Activated T-helper 2 cell treated with anti-CD3 and anti-CD28 coated beads, Interferon-gamma antibody, Interleukin-2, Interleukin-4, amounts not matched to agents 10 μg/mL and 5 μg/mL and 100 μg/mL, durations not matched to agents 14 hours and 24 hours and 36 hours (primary cell): ENCODE measurements around the gene EDRF1. TPM values are rescaled to one million over a fixed set of nuclear protein-coding genes. Genes with fewer than 3 reads are reported as not detected.
A peak's percentile ranks its signal among the peaks of the same experiment; 100 is the strongest.

Experiments
- DNase-seq: peaks from one replicate; pipeline ENCODE4 v3.0.0; 2021; ENCODE audit warnings: low spot score
- H3K27ac Mint-ChIP-seq: one replicate; pipeline ENCODE4 v1.8.0; 2021; ENCODE audit warnings: mixed read lengths
- H3K27me3 Mint-ChIP-seq: one replicate; pipeline ENCODE4 v1.8.0; 2021; ENCODE audit warnings: low read depth, mixed read lengths
- H3K36me3 Mint-ChIP-seq: one replicate; pipeline ENCODE4 v1.8.0; 2021; ENCODE audit warnings: low read depth, mixed read lengths
- H3K4me1 Mint-ChIP-seq: one replicate; pipeline ENCODE4 v1.8.0; 2021; ENCODE audit warnings: low read depth, mixed read lengths
- H3K4me3 Mint-ChIP-seq: one replicate; pipeline ENCODE4 v1.8.0; 2021; ENCODE audit warnings: low read depth, mild to moderate bottlenecking, moderate library complexity, mixed read lengths
- H3K9me3 Mint-ChIP-seq: one replicate; pipeline ENCODE4 v1.8.0; 2021; ENCODE audit warnings: mixed read lengths
- intact Hi-C: fragments of 100-400 bp; cut with micrococcal nuclease; formaldehyde crosslinking; loops from one replicate; pipeline ENCODE4 v1.15.1; 2023
- total RNA-seq: library from RNA; stranded (reverse); gene quantifications from 2 replicates; pipeline ENCODE4 v1.2.3, GENCODE V29; 2022

The EDRF1 gene
- 40.3 and 40.7 TPM in 2 replicates for total RNA-seq

GRCh38 chr10:125719173-125720001, at the start of gene EDRF1:
TSS of gene EDRF1 (plus strand) at chr10:125719709. CDS start at chr10:125719808, 99 bp downstream.
- DNase-seq, result peak; percentile 99
- peaks cover 9% of the 10 kb centered on the region for H3K9me3 Mint-ChIP-seq
- peak within 1 kb of the TSS; percentile 96 for H3K4me3 Mint-ChIP-seq
- H3K27ac Mint-ChIP-seq, result peak within 1 kb of the TSS; percentile 98
- H3K4me1 Mint-ChIP-seq, result peaks cover 21% of the 10 kb centered on the region
- intact Hi-C loops, result loop anchor here (1.0 to 10.0 kb wide), 3 partner anchors 104 to 803 kb away; partner anchors contain the start of genes BCCIP, FANK1 and UROS
- H3K27me3 Mint-ChIP-seq, result no peaks in the 10 kb centered on the region
- peaks cover 41% of the 10 kb centered on the region for H3K36me3 Mint-ChIP-seq

- Mint-ChIP-seq H3K36me3 (no peaks in the 10 kb centered on the region), H3K4me1 (no peaks in the 10 kb centered on the region), H3K27ac (no peak overlapping the region), H3K27me3 (no peaks in the 10 kb centered on the region), H3K4me3 (no peak overlapping the region), H3K9me3 (peaks cover 20% of the 10 kb centered on the region)
- intact Hi-C loops, result no loop called here
- no peak for DNase-seq
Measured at GRCh38 chr10:125672884-125673283, 46.6 kb upstream of the EDRF1 start.

GRCh38 chr10:125679436-125679835, 40.1 kb upstream of the EDRF1 start:
- H3K4me1 Mint-ChIP-seq, result no peaks in the 10 kb centered on the region

GRCh38 chr10:125683063-125683462, 36.4 kb upstream of the EDRF1 start, which contains the start of gene TEX36:
TSS of gene TEX36 (minus strand) at chr10:125683163. CDS start at chr10:125682989, 174 bp downstream.
- no peaks in the 10 kb centered on the region for H3K4me1 Mint-ChIP-seq
- H3K36me3 Mint-ChIP-seq, result no peaks in the 10 kb centered on the region
- no peak within 1 kb of the TSS for H3K4me3 Mint-ChIP-seq
- H3K9me3 Mint-ChIP-seq, result peaks cover 2% of the 10 kb centered on the region
- no peak for DNase-seq
- H3K27me3 Mint-ChIP-seq, result no peaks in the 10 kb centered on the region
- intact Hi-C loops, result no loop called here
- no peak within 1 kb of the TSS for H3K27ac Mint-ChIP-seq

More at GRCh38 chr10:125679436-125679835, 40.1 kb upstream of the EDRF1 start:
- no peak overlapping the region for H3K27ac Mint-ChIP-seq
- H3K27me3 Mint-ChIP-seq, result no peaks in the 10 kb centered on the region
- intact Hi-C loops, result no loop called here
- H3K4me3 Mint-ChIP-seq, result no peak overlapping the region
- no peaks in the 10 kb centered on the region for H3K36me3 Mint-ChIP-seq
- DNase-seq, result no peak
- H3K9me3 Mint-ChIP-seq, result peaks cover 20% of the 10 kb centered on the region

- no peaks in the 10 kb centered on the region for H3K27me3 Mint-ChIP-seq
- intact Hi-C loops, result no loop called here
- no peaks in the 10 kb centered on the region for H3K36me3 Mint-ChIP-seq
- H3K27ac Mint-ChIP-seq, result no peak overlapping the region
- no peaks in the 10 kb centered on the region for H3K9me3 Mint-ChIP-seq
- DNase-seq, result no peak
- no peak overlapping the region for H3K4me3 Mint-ChIP-seq
- no peaks in the 10 kb centered on the region for H3K4me1 Mint-ChIP-seq
Measured at GRCh38 chr10:125683821-125684220, 35.7 kb upstream of the EDRF1 start.

GRCh38 chr10:125684581-125684980, 34.9 kb upstream of the EDRF1 start:
- intact Hi-C loops, result no loop called here
- Mint-ChIP-seq H3K36me3 (no peaks in the 10 kb centered on the region), H3K27ac (no peak overlapping the region)

GRCh38 chr10:125687507-125688185, 31.9 kb upstream of the EDRF1 start:
- no peaks in the 10 kb centered on the region for H3K36me3 Mint-ChIP-seq
- H3K9me3 Mint-ChIP-seq, result no peaks in the 10 kb centered on the region
- H3K27ac Mint-ChIP-seq, result no peak overlapping the region
- no peaks in the 10 kb centered on the region for H3K4me1 Mint-ChIP-seq
- peaks cover 2% of the 10 kb centered on the region for H3K27me3 Mint-ChIP-seq
- intact Hi-C loops, result no loop called here
- DNase-seq, result no peak
- no peak overlapping the region for H3K4me3 Mint-ChIP-seq

More at GRCh38 chr10:125684581-125684980, 34.9 kb upstream of the EDRF1 start:
- Mint-ChIP-seq H3K9me3 (no peaks in the 10 kb centered on the region), H3K27me3 (no peaks in the 10 kb centered on the region), H3K4me1 (no peaks in the 10 kb centered on the region), H3K4me3 (no peak overlapping the region)
- no peak for DNase-seq

- Mint-ChIP-seq H3K4me1 (no peaks in the 10 kb centered on the region), H3K4me3 (no peak overlapping the region), H3K36me3 (no peaks in the 10 kb centered on the region), H3K27me3 (peaks cover 2% of the 10 kb centered on the region), H3K27ac (no peak overlapping the region), H3K9me3 (no peaks in the 10 kb centered on the region)
- intact Hi-C loops, result no loop called here
- no peak for DNase-seq
Measured at GRCh38 chr10:125689955-125690569, 29.4 kb upstream of the EDRF1 start.

- intact Hi-C loops, result no loop called here
- no peaks in the 10 kb centered on the region for H3K4me1 Mint-ChIP-seq
Measured at GRCh38 chr10:125691160-125691981, 28.1 kb upstream of the EDRF1 start.

GRCh38 chr10:125692196-125692595, 27.3 kb upstream of the EDRF1 start:
- Mint-ChIP-seq H3K4me1 (no peaks in the 10 kb centered on the region), H3K4me3 (no peak overlapping the region), H3K27ac (no peak overlapping the region), H3K9me3 (no peaks in the 10 kb centered on the region), H3K36me3 (no peaks in the 10 kb centered on the region), H3K27me3 (peaks cover 2% of the 10 kb centered on the region)
- intact Hi-C loops, result no loop called here
- no peak for DNase-seq

More at GRCh38 chr10:125691160-125691981, 28.1 kb upstream of the EDRF1 start:
- Mint-ChIP-seq H3K36me3 (no peaks in the 10 kb centered on the region), H3K27ac (no peak overlapping the region), H3K9me3 (no peaks in the 10 kb centered on the region), H3K4me3 (no peak overlapping the region), H3K27me3 (peaks cover 2% of the 10 kb centered on the region)
- no peak for DNase-seq

- H3K27me3 Mint-ChIP-seq, result peaks cover 2% of the 10 kb centered on the region
- DNase-seq, result no peak
- no peak overlapping the region for H3K27ac Mint-ChIP-seq
- H3K9me3 Mint-ChIP-seq, result no peaks in the 10 kb centered on the region
- H3K4me1 Mint-ChIP-seq, result no peaks in the 10 kb centered on the region
- no peaks in the 10 kb centered on the region for H3K36me3 Mint-ChIP-seq
- no peak overlapping the region for H3K4me3 Mint-ChIP-seq
- intact Hi-C loops, result no loop called here
Measured at GRCh38 chr10:125692601-125693523, 26.6 kb upstream of the EDRF1 start.
